ENCODE measurements around the gene METTL1. TPM values are rescaled to one million over a fixed set of nuclear protein-coding genes. Genes with fewer than 3 reads are reported as not detected.
A peak's percentile ranks its signal among the peaks of the same experiment; 100 is the strongest.

METTL1 gene
- total and polyA plus RNA-seq, 4 donors = 9.5 to 16.2 (median 15.7) TPM

DNA sequence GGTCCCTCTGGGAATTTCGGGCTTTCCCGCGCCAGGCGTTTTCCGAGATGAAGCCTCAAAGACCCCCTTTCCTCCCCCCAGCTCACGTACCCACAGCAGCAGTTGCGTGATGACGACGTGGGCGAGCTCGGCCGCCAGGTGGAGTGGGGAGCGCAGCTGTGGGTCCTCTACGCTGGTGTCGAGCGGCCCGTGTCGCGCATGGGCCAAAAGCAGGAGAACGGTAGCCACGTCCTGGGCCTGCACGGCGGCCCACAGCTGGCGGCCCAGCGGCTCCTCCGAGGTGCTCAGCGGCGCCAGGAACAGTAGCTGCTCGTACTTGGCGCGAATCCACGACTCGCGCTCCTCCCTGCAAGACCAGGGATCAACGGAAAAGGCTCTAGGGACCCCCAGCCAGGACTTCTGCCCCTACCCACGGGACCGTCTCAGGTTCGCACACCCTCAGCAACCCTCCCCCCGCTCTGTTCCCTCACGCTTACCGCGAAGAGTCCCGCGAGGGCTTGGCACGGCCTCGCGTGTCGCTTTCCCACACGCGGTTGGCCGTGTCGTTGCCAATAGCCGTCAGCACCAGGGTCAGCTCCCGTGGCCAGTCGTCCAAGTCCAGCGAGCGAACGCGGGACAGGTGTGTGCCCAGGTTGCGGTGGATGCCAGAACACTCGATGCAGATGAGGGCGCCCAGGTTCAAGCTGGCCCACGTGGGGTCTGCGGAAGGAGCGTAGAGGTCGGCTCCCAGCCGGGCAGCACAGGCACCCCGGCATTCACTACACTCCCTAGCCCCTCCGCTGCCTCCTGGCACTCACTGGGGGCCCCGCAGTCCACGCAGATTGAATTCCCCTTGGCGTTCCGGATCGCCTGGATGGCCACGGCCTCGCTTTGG is 44.8 kb downstream of the METTL1 start:
- Histone ChIP-seq H3K27ac (ENCODE audit: low read depth in 1 of 2, low read length in 2 of 2) (no peak overlapping the region), H3K27me3 (ENCODE audit: control insufficient read depth in 1 of 2, insufficient read depth in 2 of 2, low read length in 1 of 2) (no peaks in the 10 kb centered on the region), H3K4me3 (ENCODE audit: low read length in 2 of 2) (peak overlapping the region in 1 of 2 donors; percentile 34), H3K4me1 (ENCODE audit: control insufficient read depth in 1 of 2, insufficient read depth in 2 of 2, low read length in 2 of 2) (no peaks in the 10 kb centered on the region), H3K36me3 (ENCODE audit: control insufficient read depth in 1 of 2, insufficient read depth in 2 of 2, low read length in 1 of 2) (no peaks in the 10 kb centered on the region), H3K9me3 (ENCODE audit: control insufficient read depth, low read length) (no peaks in the 10 kb centered on the region)
- peak; percentile 66 to 83 for DNase-seq
- 10 to 12% methylated on average over 76 of the region's 76 CpGs for WGBS, 2 donors
- peak; percentile 15 for ATAC-seq (ENCODE audit: low FRiP score)
- intact Hi-C loops (cut with DNase I) = no loop called here

DNA sequence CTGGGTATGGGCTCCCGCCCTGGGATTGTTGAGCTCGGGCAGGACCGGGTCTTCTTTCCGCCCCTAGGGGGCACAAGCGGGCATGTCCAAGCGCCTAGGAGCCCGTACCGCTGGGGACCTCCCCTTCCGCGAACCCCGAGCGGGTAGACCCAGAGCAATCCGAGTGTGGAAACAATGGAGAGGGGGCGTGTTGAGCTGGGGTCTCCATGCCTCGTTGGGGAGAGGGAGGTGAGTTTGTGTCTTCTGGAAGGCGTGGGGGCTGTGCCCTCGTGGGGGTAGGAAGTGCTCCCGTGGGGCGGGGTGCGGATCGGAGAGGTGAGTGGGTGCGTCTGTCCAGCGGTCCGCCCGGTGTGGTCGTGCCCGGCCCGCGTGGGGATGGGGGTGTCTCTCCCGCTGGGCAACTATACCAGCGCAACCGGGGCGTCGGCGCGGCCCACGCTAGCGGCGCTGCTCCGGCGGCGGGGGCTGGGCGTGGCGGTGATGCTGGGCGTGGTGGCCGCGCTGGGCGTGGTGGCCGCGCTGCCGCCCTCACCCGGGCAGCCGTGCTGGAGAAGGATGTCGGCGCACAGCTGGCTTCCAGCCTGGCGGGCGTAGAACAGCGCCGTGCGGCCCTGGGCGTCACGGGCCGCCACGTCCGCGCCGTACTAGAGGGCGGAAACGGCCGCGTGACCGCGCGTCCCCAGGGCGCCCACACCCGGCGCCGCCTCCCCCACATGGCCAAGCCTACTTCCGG is 45.6 kb downstream of the METTL1 start:
- no peaks in the 10 kb centered on the region for H3K9me3 ChIP-seq (ENCODE audit: control insufficient read depth, low read length)
- H3K36me3 ChIP-seq (ENCODE audit: control insufficient read depth in 1 of 2, insufficient read depth in 2 of 2, low read length in 1 of 2) = no peaks in the 10 kb centered on the region
- DNase-seq = peak; percentile 81 to 91
- H3K27me3 ChIP-seq (ENCODE audit: control insufficient read depth in 1 of 2, insufficient read depth in 2 of 2, low read length in 1 of 2) = no peaks in the 10 kb centered on the region
- intact Hi-C loops (cut with DNase I) = no loop called here
- H3K4me1 ChIP-seq (ENCODE audit: control insufficient read depth in 1 of 2, insufficient read depth in 2 of 2, low read length in 2 of 2) = no peaks in the 10 kb centered on the region
- ATAC-seq (ENCODE audit: low FRiP score) = peak; percentile 76
- peak overlapping the region in 1 of 2 donors; percentile 34 for H3K4me3 ChIP-seq (ENCODE audit: low read length in 2 of 2)
- H3K27ac ChIP-seq (ENCODE audit: low read depth in 1 of 2, low read length in 2 of 2) = no peak overlapping the region
- WGBS, 2 donors = 1 to 6% methylated on average over 65 to 79 of the region's 79 CpGs

DNA sequence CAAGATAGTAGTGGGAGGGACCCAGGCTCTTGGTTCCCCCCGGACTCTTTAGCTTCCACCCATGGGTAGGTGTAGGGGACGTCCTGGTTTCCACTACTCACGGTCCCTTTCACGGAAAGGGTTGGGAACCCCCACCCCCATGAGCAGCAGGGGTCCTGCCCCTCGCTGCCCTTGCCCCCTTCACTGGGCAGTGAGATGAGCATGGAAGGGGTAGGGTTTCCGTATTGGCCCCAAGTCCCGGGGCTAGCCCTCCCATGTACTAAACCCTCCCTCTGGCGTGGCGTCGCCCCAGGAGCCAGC is 46.1 kb downstream of the METTL1 start:
- DNase-seq (no peak), ATAC-seq (ENCODE audit: low FRiP score) (no peak)
- H3K4me3 ChIP-seq (ENCODE audit: low read length in 2 of 2) = peak overlapping the region in 1 of 2 donors; percentile 34
- H3K9me3 ChIP-seq (ENCODE audit: control insufficient read depth, low read length) = no peaks in the 10 kb centered on the region
- intact Hi-C loops (cut with DNase I) = no loop called here
- no peaks in the 10 kb centered on the region for H3K4me1 ChIP-seq (ENCODE audit: control insufficient read depth in 1 of 2, insufficient read depth in 2 of 2, low read length in 2 of 2)
- H3K27ac ChIP-seq (ENCODE audit: low read depth in 1 of 2, low read length in 2 of 2) = no peak overlapping the region
- 6 to 8% methylated on average over 10 of the region's 10 CpGs for WGBS, 2 donors
- peaks cover 0 to 2% of the 10 kb centered on the region in 2 donors for H3K36me3 ChIP-seq (ENCODE audit: control insufficient read depth in 1 of 2, insufficient read depth in 2 of 2, low read length in 1 of 2)
- no peaks in the 10 kb centered on the region for H3K27me3 ChIP-seq (ENCODE audit: control insufficient read depth in 1 of 2, insufficient read depth in 2 of 2, low read length in 1 of 2)

DNA sequence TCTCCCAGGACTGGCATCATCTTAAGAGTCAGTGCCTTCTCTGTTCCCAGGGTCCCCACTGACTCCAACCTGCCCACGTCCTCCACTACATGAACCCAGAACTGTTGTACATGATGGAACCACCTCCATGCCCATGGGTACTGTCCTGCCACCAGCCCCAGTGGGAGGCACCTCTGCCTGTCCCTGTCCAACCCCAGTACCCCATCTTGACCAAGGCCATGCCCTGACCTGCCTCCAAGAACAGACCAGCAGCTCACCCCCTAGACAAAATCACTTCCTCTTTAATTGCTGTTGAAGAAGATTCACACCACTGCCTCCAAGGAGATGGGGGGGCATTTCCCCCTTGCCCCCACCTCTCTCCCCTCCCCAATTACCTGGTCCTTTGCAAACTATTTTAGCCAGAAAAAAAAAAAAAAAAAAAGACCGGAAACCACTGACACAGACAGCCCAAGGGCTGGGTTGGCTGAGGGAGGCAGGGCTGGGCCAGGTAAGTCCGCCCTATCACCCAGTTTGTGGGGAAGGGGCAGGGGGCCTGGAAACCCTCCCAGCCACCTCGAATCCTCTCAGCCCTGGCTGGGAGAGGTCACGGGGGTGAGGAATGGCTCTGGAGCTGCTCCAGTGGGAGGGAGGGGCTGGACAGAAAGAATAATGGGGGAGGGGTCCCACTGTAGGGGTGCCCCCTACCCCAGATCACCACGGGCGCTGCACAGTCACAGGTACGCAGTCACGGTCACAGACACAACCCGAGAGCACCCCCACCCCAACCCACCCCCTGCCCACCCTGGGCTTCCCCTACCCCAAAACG is 46.8 kb downstream of the METTL1 start:
- Histone ChIP-seq H3K27me3 (ENCODE audit: control insufficient read depth in 1 of 2, insufficient read depth in 2 of 2, low read length in 1 of 2) (no peaks in the 10 kb centered on the region), H3K9me3 (ENCODE audit: control insufficient read depth, low read length) (no peaks in the 10 kb centered on the region), H3K4me3 (ENCODE audit: low read length in 2 of 2) (no peak overlapping the region), H3K36me3 (ENCODE audit: control insufficient read depth in 1 of 2, insufficient read depth in 2 of 2, low read length in 1 of 2) (peaks cover 0 to 4% of the 10 kb centered on the region in 2 donors), H3K4me1 (ENCODE audit: control insufficient read depth in 1 of 2, insufficient read depth in 2 of 2, low read length in 2 of 2) (no peaks in the 10 kb centered on the region), H3K27ac (ENCODE audit: low read depth in 1 of 2, low read length in 2 of 2) (no peak overlapping the region)
- ATAC-seq (ENCODE audit: low FRiP score) (no peak), DNase-seq (no peak)
- intact Hi-C loops (cut with DNase I) = no loop called here
- WGBS, 2 donors = 44 to 52% methylated on average over 6 to 11 of the region's 11 CpGs

DNA sequence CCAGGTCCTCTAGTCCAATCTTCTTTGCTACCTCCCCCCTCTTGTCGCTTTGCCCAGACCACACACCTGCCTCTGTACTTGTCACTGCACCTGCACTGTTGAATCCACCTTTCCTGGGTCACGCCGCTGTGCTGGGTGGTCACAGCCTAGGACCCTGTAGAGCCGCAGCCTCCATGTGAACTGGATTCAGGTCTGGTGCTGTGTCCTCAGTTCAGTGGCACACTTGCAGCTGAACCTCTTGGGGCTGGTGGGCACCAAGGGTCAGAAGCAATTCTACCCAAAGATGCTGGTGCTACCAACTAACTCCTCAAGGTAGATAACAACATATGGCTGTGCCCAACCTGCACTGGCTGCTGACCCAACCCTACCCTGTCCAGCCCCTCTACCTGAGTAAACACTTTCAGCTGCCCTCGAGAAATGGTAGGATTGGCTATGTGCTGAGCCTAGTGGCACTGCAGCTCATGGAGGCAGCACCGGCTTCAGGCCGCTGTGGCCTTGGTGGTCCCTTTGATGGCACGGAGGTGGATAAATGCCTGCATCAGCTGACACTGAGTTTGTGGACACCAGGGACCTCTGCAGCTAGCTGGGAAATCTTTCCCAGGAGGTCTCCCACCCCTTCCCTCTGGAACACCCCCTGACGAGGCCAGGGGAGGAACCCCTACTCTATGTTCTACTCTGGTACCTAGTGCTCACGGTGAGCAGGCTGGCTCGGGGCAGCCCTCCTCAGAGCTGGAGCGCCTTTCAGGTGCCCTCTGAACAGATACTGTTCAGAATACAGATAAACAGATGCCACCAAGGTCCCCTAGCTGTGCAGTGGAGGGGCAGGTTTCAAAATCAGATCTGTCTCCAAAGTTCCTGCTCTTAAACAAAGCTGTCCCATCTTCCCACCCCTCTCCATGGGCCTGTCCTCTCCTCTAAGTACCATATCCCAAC is 47.6 kb downstream of the METTL1 start:
- DNase-seq = peak in 1 of 2 donors; percentile 49
- no peak for ATAC-seq (ENCODE audit: low FRiP score)
- intact Hi-C loops (cut with DNase I) = no loop called here
- Histone ChIP-seq H3K27ac (ENCODE audit: low read depth in 1 of 2, low read length in 2 of 2) (no peak overlapping the region), H3K9me3 (ENCODE audit: control insufficient read depth, low read length) (no peaks in the 10 kb centered on the region), H3K27me3 (ENCODE audit: control insufficient read depth in 1 of 2, insufficient read depth in 2 of 2, low read length in 1 of 2) (no peaks in the 10 kb centered on the region), H3K4me3 (ENCODE audit: low read length in 2 of 2) (no peak overlapping the region), H3K36me3 (ENCODE audit: control insufficient read depth in 1 of 2, insufficient read depth in 2 of 2, low read length in 1 of 2) (peaks cover 0 to 4% of the 10 kb centered on the region in 2 donors), H3K4me1 (ENCODE audit: control insufficient read depth in 1 of 2, insufficient read depth in 2 of 2, low read length in 2 of 2) (no peaks in the 10 kb centered on the region)
- 82% methylated on average over 12 of the region's 12 CpGs for WGBS, 2 donors

DNA sequence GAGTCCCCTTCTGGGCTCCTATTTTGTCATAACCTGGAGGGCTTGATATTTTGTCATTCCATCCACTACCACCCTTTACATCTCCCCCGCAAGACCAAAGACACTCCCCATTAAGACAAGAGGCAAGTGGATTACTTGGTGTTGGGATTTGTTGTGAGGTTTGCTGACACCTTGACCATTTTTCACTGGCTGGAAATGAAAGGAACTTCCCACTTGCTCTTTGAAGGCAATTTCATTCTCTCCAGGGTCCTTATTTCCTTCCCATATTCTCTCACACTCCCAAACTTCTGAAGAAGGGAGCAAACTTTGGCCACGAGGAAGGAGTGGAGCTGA is 48.3 kb downstream of the METTL1 start:
- intact Hi-C loops (cut with DNase I) = no loop called here
- Histone ChIP-seq H3K27me3 (ENCODE audit: control insufficient read depth in 1 of 2, insufficient read depth in 2 of 2, low read length in 1 of 2) (no peaks in the 10 kb centered on the region), H3K4me1 (ENCODE audit: control insufficient read depth in 1 of 2, insufficient read depth in 2 of 2, low read length in 2 of 2) (no peaks in the 10 kb centered on the region), H3K36me3 (ENCODE audit: control insufficient read depth in 1 of 2, insufficient read depth in 2 of 2, low read length in 1 of 2) (peaks cover 0 to 4% of the 10 kb centered on the region in 2 donors), H3K9me3 (ENCODE audit: control insufficient read depth, low read length) (no peaks in the 10 kb centered on the region), H3K4me3 (ENCODE audit: low read length in 2 of 2) (no peak overlapping the region), H3K27ac (ENCODE audit: low read depth in 1 of 2, low read length in 2 of 2) (no peak overlapping the region)
- no peak for DNase-seq
- no peak for ATAC-seq (ENCODE audit: low FRiP score)
- WGBS, 2 donors = 64 to 65% methylated on average over 2 of the region's 2 CpGs

DNA sequence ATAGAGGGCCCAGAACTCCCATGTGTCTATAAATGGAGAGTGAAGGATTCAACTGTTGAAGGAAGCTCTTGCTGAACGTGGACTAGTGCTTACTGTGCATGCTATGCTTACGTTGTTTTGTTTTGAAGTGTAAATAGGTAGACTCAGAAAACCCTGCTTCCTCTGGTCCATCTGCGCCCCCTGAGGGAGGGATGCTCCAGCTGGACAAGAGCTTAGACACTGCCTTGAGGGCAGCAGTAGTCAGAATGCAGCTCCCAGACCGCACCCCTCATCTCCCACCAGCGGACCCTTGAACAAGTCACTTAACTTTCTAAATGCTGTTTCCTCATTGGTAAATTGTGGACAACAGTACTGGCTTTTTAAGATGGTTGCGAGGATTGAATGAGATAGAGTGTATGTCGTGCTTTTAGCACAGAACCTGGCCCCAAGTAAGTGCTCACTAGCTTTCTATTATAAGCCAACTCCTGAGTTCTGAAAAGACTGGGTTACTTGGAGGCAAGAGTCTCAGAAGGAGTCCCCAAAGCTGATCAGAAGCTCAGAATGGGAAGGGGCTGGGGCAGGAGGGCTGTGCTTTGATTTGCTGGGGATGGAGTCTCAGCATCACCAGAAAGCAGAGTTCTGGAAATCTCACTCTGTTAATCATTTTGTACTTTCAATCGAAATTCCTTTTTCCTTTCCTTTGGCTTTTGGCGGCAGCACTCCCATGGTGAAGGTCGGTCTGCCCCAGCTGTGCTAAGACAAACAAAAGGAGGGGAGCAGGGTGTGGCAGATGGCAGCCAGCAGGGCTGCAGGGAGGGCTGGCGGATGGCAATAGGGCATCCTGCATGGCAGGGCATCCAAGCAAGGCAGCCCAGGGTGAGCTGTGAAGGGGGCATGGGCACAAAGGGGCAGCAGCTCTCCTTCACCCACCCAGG is 48.9 kb downstream of the METTL1 start:
- WGBS, 2 donors = 57 to 62% methylated on average over 10 to 11 of the region's 11 CpGs
- Histone ChIP-seq H3K4me3 (ENCODE audit: low read length in 2 of 2) (no peak overlapping the region), H3K9me3 (ENCODE audit: control insufficient read depth, low read length) (no peaks in the 10 kb centered on the region), H3K36me3 (ENCODE audit: control insufficient read depth in 1 of 2, insufficient read depth in 2 of 2, low read length in 1 of 2) (peaks cover 0 to 6% of the 10 kb centered on the region in 2 donors), H3K4me1 (ENCODE audit: control insufficient read depth in 1 of 2, insufficient read depth in 2 of 2, low read length in 2 of 2) (no peaks in the 10 kb centered on the region), H3K27me3 (ENCODE audit: control insufficient read depth in 1 of 2, insufficient read depth in 2 of 2, low read length in 1 of 2) (no peaks in the 10 kb centered on the region), H3K27ac (ENCODE audit: low read depth in 1 of 2, low read length in 2 of 2) (no peak overlapping the region)
- no peak for DNase-seq
- intact Hi-C loops (cut with DNase I) = no loop called here
- ATAC-seq (ENCODE audit: low FRiP score) = no peak
